ENCODE data around the gene IL12RB2.

- TF ChIP-seq MAX (IDR thresholded peaks at IDR 0.05; ENCODE audit: low read depth, low read length) (no peak), CTCF (IDR thresholded peaks at IDR 0.05 in 2 of 3, conservative IDR thresholded peaks at IDR 0.05 in 1 of 3; ENCODE audit: control insufficient read depth in 2 of 3, extremely low read depth in 1 of 3, insufficient read depth in 1 of 3, low read depth in 3 of 3, low read length in 3 of 3) (no peak), POLR2AphosphoS5 (IDR thresholded peaks at IDR 0.05; ENCODE audit: low read length) (no peak), EZH2 (IDR thresholded peaks at IDR 0.05; ENCODE audit: borderline replicate concordance, control insufficient read depth, low read depth, low read length) (no peak), POU2F2 (IDR thresholded peaks at IDR 0.05; ENCODE audit: borderline replicate concordance, low read depth, low read length) (no peak)
Measured at GRCh38 chr1:67345556-67345955, 37.9 kb downstream of the IL12RB2 start.
